Muscle of back (tissue), 11 donors: ENCODE measurements around the gene RAB8B. TPM values are rescaled to one million over a fixed set of nuclear protein-coding genes. Genes with fewer than 3 reads are reported as not detected.

Experiments used
- DNase-seq, 3 donors: peaks; one replicate each; pipeline versions ENCODE4 v3.0.0 to v3.0.0-alpha.2; 2013
- polyA plus RNA-seq, 10 donors: library from polyadenylated mRNA; unstranded; fragments of 120-200 nt; gene quantifications; one replicate each; pipeline ENCODE4 v1.2.1, GENCODE V29; 2013; ENCODE audit not compliant: insufficient read length in 10 of 10

Gene RAB8B
- polyA plus RNA-seq, 10 donors = 17.8 to 30.0 (median 22.3) TPM

DNA sequence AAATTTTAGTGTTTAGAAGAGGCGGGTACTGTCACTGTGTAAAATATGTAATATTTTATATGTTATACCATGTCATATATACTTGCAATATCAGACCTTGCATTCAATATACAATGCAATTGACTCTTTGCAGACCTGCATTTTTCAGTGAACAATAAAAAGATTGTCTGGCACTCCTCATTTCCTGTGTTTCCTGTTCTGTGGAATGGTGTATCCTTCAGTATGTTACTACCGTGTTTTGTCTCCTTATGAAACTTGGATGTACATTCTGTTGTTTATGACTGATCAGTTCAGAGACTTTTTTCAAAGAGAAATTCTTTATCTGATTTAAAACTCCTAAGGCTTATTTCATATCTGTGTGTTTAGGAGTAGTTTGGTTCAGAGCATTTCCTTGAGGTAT is 119.5 kb downstream of the RAB8B start:
- no peak for DNase-seq

GRCh38 chr15:63310646-63311045 is 121.2 kb downstream of the RAB8B start:
- DNase-seq = no peak

GRCh38 chr15:63312286-63312685 is 122.9 kb downstream of the RAB8B start:
- DNase-seq = no peak

DNA sequence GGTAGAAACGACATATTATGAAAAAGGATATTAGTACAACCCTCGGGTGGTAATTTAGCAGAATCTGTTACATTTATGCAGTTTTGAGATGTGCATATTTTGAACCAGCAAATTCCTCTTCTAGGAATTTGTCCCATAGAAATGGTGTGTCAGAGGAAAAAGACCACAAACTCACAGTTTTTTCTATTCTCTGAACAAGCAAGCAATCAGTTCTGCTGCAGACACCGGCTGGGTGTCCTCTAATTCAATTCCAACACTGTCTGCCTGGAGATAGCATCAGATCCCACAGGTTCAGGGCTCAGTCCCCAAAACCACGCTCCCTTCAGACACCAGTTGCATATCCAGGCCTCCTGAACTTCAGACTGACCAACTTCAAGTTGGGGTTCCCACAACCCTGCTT is 124.4 kb downstream of the RAB8B start:
- DNase-seq = no peak

DNA sequence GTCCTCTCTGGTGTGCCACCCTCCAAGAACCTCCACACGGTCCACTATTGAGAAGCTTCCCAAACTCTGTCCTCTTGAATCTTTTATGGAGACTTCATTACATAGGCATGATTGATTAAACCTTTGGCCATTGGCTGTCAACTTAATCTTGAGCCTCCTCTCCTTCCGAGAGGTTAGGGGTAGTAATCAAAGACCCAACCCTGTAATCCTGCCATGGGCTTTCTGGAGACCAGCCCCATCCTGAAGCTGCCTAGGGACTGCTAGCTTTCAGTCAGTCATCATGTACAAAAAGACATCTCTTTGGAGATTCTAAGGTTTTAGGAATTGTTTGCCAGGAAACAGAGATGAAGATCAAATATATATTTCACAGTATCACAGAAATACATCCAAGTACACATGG is 125.0 kb downstream of the RAB8B start:
- no peak for DNase-seq

Other genes starting within 250 kb of the RAB8B start
- 1,000 to 10,000 TPM; 2,228 to 6,779 (median 5,546) TPM for gene TPM1, start 146.9 kb upstream of the RAB8B start, polyA plus RNA-seq
- gene LACTB, start 67.7 kb upstream of the RAB8B start, polyA plus RNA-seq = 10 to 100 TPM; 13.1 to 24.5 (median 16.0) TPM
- gene RPS27L, start 32.1 kb upstream of the RAB8B start, polyA plus RNA-seq = 10 to 100 TPM; 56.0 to 65.2 (median 62.0) TPM
- gene APH1B, start 88.0 kb downstream of the RAB8B start, polyA plus RNA-seq = 10 to 100 TPM in 8 of 10 donors, 1 to 10 TPM in 2; 8.8 to 14.8 (median 12.1) TPM
- gene CA12, start 192.2 kb downstream of the RAB8B start, polyA plus RNA-seq = 1 to 10 TPM in 6 of 10 donors, under 1 TPM in 4; 0.39 to 1.9 (median 1.0) TPM